Measurements from ENCODE around the gene DSG4.

The DSG4 gene

DNA sequence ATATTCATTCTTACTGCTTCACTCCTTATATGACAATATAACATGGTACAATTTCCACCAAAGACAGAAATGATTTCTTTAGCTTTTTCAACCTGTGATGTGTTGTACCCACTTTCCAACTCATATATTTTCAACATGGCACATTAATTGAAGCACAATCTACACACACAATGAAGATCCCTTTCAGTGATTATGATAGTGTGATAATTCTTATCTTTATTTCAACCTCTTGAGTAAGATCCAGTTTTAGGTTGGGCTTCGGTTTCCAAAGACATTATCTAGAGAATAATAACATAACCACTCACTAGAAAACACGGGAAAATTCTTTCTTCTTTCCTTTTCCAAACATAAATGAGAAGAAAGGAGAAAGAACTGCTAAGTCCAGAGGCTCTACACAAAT, 67.6 kb downstream of the DSG4 start:
- H3K27ac ChIP-seq = no peak overlapping the region
- no peak for TF ChIP-seq ZFX (IDR thresholded peaks at IDR 0.05)

- TF ChIP-seq, protein P1, sequence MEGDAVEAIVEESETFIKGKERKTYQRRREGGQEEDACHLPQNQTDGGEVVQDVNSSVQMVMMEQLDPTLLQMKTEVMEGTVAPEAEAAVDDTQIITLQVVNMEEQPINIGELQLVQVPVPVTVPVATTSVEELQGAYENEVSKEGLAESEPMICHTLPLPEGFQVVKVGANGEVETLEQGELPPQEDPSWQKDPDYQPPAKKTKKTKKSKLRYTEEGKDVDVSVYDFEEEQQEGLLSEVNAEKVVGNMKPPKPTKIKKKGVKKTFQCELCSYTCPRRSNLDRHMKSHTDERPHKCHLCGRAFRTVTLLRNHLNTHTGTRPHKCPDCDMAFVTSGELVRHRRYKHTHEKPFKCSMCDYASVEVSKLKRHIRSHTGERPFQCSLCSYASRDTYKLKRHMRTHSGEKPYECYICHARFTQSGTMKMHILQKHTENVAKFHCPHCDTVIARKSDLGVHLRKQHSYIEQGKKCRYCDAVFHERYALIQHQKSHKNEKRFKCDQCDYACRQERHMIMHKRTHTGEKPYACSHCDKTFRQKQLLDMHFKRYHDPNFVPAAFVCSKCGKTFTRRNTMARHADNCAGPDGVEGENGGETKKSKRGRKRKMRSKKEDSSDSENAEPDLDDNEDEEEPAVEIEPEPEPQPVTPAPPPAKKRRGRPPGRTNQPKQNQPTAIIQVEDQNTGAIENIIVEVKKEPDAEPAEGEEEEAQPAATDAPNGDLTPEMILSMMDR (conservative IDR thresholded peaks at IDR 0.05) = no peak
- no peak for TF ChIP-seq ZFX (IDR thresholded peaks at IDR 0.05)
- H3K27ac ChIP-seq = no peak overlapping the region
Observed at GRCh38 chr18:31445908-31446307, 69.3 kb downstream of the DSG4 start.

GRCh38 chr18:31446854-31447253, 70.3 kb downstream of the DSG4 start:
- TF ChIP-seq, protein P1 (conservative IDR thresholded peaks at IDR 0.05) = no peak
- TF ChIP-seq ZFX (IDR thresholded peaks at IDR 0.05) = no peak
- H3K27ac ChIP-seq = no peak overlapping the region

DNA sequence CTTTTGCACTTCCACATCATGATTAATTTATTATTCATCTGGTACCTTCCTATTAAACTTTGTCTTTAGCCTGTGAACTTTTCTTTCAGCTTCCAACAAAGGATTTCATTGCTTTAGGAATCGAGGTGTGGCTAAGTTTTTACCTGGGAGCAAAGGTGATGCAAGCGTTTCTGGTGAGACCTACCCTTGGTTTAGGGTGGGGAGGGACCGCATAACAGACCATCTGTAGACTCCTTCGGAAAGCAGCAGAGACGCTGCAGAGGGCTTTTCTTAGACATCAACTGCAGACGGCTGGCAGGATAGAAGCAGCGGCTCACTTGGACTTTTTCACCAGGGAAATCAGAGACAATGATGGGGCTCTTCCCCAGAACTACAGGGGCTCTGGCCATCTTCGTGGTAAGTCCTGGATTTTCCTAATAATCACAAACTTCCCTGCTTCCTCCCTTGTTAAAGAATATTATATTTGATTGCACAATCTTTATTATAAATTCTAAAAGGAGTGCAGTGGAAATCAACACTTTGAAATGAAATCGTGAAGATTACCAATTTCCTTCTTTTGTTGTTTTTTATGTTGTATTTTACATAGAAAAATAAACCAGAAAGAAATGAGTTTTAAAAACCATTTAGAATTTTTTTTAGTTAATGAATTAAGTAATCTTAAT, 71.1 kb downstream of the DSG4 start, which contains the start of gene DSG3:
TSS of gene DSG3 (plus strand) at position 212 of the 662 bp plus-strand sequence. CDS start at position 349, 137 bp downstream.
- H3K27ac ChIP-seq = no peak within 1 kb of the TSS

DNA sequence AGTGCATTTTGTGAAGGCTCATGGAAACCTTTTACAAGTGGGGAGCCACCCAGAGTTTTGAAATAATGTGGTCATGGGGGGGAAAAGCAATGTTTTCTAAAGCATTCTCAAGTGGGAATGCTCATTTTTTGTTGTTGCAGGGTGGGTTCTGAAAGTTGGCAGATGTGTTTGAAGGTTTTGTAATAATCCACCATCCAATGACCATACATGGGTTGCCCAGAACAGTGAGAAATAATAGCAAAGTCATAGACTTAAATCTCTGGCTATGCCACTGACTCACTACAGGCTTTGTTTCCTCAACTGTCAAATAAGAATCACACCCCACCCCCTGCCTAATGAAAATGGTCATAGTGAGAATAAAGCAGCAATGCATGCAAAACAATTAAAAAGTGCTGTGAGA, 73.8 kb downstream of the DSG4 start:
- no peak overlapping the region for H3K27ac ChIP-seq

More for the DNA sequence above, 71.1 kb downstream of the DSG4 start, which contains the start of gene DSG3:
- no peak for TF ChIP-seq ZFX (IDR thresholded peaks at IDR 0.05)
- TF ChIP-seq, protein P1 (conservative IDR thresholded peaks at IDR 0.05) = no peak

DNA sequence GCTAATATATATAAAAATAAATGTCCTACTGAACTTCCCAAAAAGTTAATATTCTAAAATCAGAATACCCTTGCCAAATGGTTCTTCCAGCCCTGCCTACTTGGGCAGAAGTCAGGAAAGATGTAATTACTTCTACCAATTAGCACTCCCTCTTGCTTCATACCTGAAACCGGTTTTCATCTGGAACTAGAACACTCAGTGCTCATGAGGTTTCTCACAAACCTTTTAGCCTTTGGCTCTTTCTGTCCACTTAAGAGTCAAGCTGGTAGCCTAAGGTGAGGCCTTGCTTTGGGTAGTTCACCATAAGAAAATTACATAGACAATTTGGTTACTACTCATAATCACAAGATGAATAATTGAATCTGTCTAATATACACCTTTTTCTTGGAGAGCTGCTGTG, 75.0 kb downstream of the DSG4 start:
- H3K27ac ChIP-seq = no peak overlapping the region
- no peak for TF ChIP-seq ZFX (IDR thresholded peaks at IDR 0.05)
- TF ChIP-seq, protein P1 (conservative IDR thresholded peaks at IDR 0.05) = no peak

More for the DNA sequence above, 73.8 kb downstream of the DSG4 start:
- TF ChIP-seq, protein P1 (conservative IDR thresholded peaks at IDR 0.05) = no peak
- TF ChIP-seq ZFX (IDR thresholded peaks at IDR 0.05) = no peak

DNA sequence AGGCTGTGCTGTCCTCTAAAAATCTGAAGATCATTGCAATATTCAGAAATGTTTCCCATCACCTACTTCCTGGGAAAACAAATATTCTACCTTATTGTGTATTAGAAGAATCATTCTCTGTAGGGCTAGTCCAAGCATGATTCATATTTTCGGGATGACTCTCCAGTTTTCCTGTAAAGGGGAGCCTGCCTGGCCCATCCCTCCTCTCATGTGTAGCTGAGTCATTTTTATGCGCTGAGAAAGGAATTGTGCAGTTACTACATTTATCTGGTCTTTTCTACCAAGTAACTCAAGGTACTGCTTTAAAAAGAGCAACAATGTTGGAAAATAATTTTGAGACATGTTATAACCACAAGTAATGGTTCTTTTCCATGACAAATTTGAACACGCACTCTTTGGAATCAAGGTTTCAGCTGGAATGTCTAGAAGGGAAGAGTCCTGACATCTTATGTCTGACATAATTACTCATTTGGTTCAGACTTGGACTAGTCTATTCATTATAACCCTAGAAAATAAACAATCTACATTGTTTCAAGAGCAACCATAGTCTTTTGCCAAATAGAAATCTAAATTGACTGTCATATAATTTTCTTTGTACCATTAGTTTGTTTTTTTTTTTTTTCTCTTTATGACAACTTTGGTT, 77.6 kb downstream of the DSG4 start:
- TF ChIP-seq, protein P1 (conservative IDR thresholded peaks at IDR 0.05) = no peak
- TF ChIP-seq ZFX (IDR thresholded peaks at IDR 0.05) = no peak
- H3K27ac ChIP-seq = no peak overlapping the region

All from C4-2B (cell line).